Stimulated activated CD8-positive, alpha-beta memory T cell treated with anti-CD3 and anti-CD28 coated beads, Interleukin-12 subunit alpha, Interleukin-12 subunit beta, amount 100 ng/mL, for 1 hour (primary cell): ENCODE data around the gene BBC3.
"Not testable (repeated sequence)": the region's sequence is repeated elsewhere in the genome, so short reads cannot be mapped to it uniquely, and the experiment has no call there.

Experiments
- DNase-seq: peaks from one replicate; pipeline ENCODE4 v3.0.0-alpha.2; 2020; ENCODE audit warnings: low read depth

BBC3 gene

GRCh38 chr19:47230921-47231214 is at the start of gene BBC3:
Gene BBC3, minus strand, starts transcription at chr19:47231199. Its CDS starts 2,768 bp downstream, at chr19:47228431.
- DNase-seq = no peak

GRCh38 chr19:47280183-47280797 is 49.3 kb upstream of the BBC3 start:
- peak; percentile 18 for DNase-seq

DNA sequence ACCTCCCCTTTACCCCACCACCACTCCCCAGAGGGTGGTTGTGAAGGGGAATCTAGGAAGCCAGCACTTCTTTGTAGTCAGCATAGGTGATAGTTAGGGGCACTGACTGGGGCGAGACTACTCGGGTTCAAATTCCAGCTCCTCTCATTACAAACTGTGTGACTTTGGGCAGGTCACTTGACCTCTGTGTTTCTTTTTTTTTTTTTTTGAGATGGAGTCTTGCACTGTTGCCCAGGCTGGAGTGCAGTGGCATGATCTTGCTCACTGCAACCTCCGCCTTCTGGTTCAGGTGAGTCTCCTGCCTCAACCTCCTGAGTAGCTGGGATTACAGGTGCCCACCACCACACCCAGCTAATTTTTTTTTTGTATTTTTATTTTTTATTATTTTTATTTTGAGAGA is 45.5 kb upstream of the BBC3 start:
- DNase-seq = not testable (repeated sequence)

DNA sequence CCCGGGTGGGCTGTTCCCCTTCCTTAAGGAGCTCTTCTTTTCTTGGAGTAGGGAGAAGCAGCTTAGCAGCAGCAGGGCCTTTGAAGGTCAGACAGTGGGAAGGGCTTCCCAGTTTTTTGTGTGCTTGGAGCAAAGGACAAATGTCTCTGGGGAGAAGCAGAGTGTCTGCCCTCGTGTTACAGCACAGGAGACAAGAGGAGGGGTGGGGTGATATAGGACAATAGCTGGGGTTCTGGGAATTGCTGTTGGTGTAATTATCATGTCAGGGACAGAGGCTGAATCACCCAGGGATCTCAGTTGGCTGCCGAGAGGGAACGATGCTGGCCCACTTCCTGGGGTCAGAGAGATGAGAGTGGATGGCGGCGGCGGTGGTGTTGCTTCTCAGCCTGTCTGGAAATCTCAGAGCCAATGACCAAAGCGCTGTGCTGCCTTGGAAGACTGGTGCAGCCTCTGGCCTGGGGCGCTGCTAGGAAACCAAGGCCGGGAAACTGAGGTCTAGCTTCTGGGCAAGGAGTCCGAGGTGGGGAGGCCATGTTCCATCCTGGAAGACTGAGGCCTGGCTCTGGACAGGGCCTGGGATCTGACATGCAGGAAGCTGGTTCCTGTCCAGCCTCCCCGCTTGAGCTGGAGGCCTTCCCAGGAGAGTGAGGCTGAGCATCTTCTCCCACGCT is 44.9 kb upstream of the BBC3 start:
- no peak for DNase-seq

DNA sequence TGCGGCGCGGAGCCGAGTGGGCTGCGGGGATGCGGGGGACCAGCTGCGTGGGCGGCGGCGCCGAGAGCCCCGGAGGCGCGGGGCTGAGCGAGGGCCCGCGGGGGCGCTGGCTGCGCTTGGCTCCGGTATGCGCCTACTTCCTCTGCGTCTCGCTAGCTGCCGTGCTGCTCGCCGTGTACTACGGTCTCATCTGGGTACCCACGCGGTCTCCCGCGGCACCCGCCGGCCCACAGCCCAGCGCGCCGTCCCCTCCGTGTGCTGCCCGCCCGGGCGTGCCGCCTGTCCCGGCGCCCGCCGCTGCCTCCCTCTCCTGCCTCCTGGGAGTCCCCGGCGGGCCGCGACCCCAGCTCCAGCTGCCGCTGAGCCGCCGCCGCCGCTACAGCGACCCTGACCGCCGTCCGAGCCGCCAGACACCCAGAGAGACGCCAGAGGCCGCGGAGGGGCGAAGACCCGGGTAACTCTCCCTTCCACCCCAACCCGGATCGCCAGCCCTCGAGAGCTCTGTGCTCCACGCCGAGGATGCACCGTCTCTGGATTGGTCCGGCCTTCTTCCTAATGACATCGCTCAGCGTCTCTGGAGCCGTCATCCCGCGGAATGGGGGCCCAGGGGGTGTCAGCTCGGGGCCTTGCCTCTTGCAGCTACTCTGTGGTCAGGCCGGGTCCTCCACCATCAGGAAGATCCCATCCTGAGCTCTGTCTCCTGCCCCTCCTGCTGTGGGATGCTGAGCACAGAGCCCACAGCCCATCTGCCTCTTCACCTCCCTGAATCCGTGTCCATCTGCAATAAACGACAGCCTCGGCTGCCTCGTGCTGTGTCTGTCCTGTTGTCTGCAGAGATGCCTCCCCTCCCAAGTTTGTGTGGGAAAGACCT is 44.1 kb upstream of the BBC3 start:
- DNase-seq = no peak

GRCh38 chr19:47274071-47274890 is 43.3 kb upstream of the BBC3 start, which contains the start of gene INAFM1:
Gene INAFM1, plus strand, starts transcription at chr19:47274885. Its CDS starts 35 bp downstream, at chr19:47274920.
- peak; percentile 100 for DNase-seq

DNA sequence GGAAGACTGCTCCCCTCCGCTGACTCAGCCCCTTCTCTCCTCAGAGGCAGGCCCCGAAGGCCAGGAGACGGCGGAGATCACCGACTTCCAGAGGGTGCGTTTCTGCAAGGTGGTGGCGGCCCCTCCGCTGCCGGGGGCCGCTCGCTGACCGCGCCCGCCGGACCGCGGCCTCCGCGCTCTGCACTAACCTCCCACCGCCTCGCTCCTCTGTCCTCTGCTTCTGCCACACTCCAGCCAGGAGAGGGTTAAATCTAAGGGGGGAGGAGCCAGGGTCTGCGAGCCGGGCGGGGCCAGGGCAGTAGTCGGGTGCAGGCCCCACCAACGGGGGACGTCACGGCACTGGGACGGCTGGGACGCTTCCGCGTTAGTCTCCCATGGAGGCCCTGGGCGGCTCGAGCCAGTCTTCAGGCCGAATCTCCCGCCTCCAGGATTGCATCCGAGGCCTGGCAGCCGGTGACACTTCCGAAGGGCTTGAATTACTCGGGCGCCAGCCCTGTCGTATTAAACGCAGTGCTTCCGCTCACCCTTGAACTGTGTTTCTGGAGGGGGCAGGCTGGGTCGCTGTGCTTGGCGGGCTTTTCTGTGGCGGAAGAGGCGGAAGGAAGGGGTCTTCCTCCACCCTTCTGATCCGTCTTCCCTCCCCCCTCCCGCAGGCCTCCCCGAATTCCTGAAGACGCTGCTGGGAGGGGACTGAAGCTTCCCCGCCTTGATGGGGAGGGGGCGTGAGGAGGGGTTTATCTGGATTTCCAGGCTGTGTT is 42.5 kb upstream of the BBC3 start:
- DNase-seq = peak; percentile 82

GRCh38 chr19:47272448-47273312 is 41.7 kb upstream of the BBC3 start:
- DNase-seq = peak; percentile 22

- no peak for DNase-seq
Measured at GRCh38 chr19:47271949-47272348, 41.0 kb upstream of the BBC3 start.

GRCh38 chr19:47270408-47270807 is 39.4 kb upstream of the BBC3 start:
- no peak for DNase-seq

GRCh38 chr19:47269596-47269995 is 38.6 kb upstream of the BBC3 start:
- no peak for DNase-seq

- DNase-seq = no peak
Measured at GRCh38 chr19:47268028-47268427, 37.0 kb upstream of the BBC3 start.

DNA sequence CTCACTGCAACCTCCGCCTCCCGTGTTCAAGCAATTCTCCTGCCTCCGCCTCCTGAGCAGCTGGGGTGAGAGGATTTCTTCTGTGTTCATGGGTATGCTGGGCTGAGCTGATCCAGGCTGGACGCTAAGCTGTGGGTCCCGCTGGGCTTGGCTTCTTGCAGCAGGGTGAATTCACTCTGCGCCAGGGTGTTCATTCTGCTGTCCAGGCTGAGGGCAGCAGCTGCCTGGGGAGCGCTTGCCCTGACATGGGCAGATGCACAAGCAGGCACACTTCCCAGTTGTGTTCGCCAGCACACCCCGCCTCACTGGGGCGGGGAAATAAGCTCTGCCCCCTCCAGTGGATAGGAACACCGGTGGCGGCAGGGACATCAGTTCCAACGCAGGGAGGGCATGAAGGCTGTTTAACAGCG is 36.4 kb upstream of the BBC3 start:
- DNase-seq = no peak

DNA sequence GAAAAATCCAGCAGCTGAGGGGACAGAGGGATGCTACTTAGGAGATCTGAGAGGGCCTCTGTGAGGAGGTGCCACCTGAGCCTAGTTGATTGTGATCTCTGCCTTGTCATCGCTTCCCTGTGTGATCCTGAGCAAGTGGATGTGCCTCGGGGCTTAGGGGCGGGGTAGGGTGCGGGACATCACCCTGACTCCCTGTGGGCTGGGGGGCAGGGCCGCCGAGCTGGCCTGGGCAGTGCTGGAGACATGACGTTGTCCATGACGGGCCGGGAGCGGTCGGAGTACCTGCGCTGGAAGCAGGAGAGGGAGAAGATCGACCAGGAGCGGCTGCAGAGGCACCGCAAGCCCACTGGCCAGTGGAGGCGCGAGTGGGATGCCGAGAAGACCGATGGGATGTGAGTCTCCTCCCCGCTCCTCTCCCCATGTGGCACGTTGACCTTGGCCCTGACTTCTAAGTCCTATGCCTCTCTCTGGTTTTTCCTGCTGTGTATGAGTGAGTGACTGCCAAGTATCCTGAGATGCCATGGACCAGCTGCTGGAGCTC is 35.5 kb upstream of the BBC3 start:
- DNase-seq = no peak

DNA sequence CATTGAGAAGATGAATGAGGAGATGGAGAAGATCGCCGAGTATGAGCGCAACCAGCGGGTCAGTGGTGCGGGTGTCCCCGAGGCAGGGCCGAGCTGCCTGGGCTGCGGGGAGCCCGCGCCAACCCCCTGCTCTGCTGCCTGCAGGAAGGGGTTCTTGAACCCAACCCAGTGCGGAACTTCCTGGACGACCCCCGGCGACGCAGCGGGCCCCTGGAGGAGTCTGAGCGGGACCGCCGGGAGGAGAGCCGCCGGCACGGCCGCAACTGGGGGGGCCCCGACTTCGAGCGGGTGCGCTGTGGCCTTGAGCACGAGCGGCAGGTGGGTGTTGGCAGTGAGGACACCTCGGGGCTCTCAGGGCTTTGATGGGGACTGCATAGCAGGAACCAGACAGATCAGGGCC is 33.6 kb upstream of the BBC3 start:
- no peak for DNase-seq

- DNase-seq = not testable (repeated sequence)
Measured at GRCh38 chr19:47261946-47262793, 31.2 kb upstream of the BBC3 start.

GRCh38 chr19:47260476-47260875 is 29.5 kb upstream of the BBC3 start:
- DNase-seq = no peak

DNA sequence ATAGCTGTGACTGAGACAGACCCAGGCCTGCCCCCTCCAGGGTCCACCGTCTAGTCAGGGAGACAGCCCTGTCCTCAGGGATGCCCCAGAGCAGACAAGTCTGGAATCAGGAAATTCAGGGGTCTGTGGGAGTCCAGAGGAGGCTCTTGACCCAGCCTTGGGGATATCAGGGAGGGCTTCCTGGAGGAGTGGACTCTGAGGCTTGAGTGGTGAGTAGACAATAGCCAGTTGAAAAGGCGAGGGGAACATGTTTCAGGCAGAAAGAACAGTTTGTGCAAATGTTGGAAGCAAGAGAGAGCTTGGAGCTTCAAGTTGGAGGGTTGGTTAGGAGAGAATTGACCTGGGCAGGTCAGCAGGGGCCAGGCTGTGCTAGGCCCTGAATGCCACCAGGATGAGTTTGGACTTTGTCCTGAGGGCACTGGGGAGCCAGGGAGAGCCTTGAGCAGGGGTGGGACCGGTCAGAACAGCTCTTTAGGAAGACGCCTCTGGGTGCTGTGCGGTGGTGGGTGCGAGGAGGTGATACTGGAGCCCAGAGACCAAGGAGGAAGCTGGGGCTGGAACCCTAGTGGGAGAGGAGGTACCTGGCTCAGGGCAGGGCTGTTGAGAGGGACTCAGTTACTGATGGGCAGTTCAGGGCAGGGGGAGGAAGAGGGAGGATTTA is 28.0 kb upstream of the BBC3 start:
- DNase-seq = no peak

GRCh38 chr19:47258434-47258833 is 27.4 kb upstream of the BBC3 start:
- DNase-seq = no peak
